CD4-positive, alpha-beta T cell treated with Interleukin-6 at 100 ng/mL for 8 hours (primary cell): ENCODE results near the gene PIK3C2G.
"Not testable (repeated sequence)": the region's sequence is repeated elsewhere in the genome, so short reads cannot be mapped to it uniquely, and the experiment has no call there.

Experiments used
- DNase-seq: peaks from one replicate; pipeline ENCODE4 v3.0.0-alpha.2; 2020; ENCODE audit warnings: mixed read lengths, low spot score

Gene PIK3C2G

GRCh38 chr12:18634382-18634781 lies 373.1 kb downstream of the PIK3C2G start:
- DNase-seq = no peak

- no peak for DNase-seq
These were observed 379.1 kb downstream of the PIK3C2G start for GRCh38 chr12:18640321-18640955.

GRCh38 chr12:18643681-18644080 lies 382.4 kb downstream of the PIK3C2G start:
- DNase-seq = no peak

- no peak for DNase-seq
These were observed 383.2 kb downstream of the PIK3C2G start for GRCh38 chr12:18644564-18644963.

- DNase-seq = no peak
These were observed 385.1 kb downstream of the PIK3C2G start for GRCh38 chr12:18646286-18646890.

GRCh38 chr12:18651525-18651924 lies 390.2 kb downstream of the PIK3C2G start:
- DNase-seq = no peak

- DNase-seq = no peak
These were observed 391.3 kb downstream of the PIK3C2G start for GRCh38 chr12:18652596-18652995.

GRCh38 chr12:18653465-18653864 lies 392.1 kb downstream of the PIK3C2G start:
- DNase-seq = no peak

- DNase-seq = no peak
These were observed 394.0 kb downstream of the PIK3C2G start for GRCh38 chr12:18655351-18655750.

GRCh38 chr12:18658179-18658578 lies 396.9 kb downstream of the PIK3C2G start:
- no peak for DNase-seq

- no peak for DNase-seq
These were observed 397.5 kb downstream of the PIK3C2G start for GRCh38 chr12:18658829-18659228.

GRCh38 chr12:18676141-18676540 lies 414.8 kb downstream of the PIK3C2G start:
- DNase-seq = no peak

- DNase-seq = no peak
These were observed 415.8 kb downstream of the PIK3C2G start for GRCh38 chr12:18676996-18677588.

GRCh38 chr12:18681818-18682217 lies 420.5 kb downstream of the PIK3C2G start:
- DNase-seq = no peak

GRCh38 chr12:18683327-18684013 lies 422.2 kb downstream of the PIK3C2G start:
- DNase-seq = no peak

GRCh38 chr12:18684430-18684829 lies 423.1 kb downstream of the PIK3C2G start:
- no peak for DNase-seq

- DNase-seq = no peak
These were observed 428.5 kb downstream of the PIK3C2G start for GRCh38 chr12:18689771-18690170.

GRCh38 chr12:18690653-18691052 lies 429.3 kb downstream of the PIK3C2G start:
- no peak for DNase-seq

GRCh38 chr12:18693986-18694385 lies 432.7 kb downstream of the PIK3C2G start:
- not testable (repeated sequence) for DNase-seq

- DNase-seq = no peak
These were observed 435.8 kb downstream of the PIK3C2G start for GRCh38 chr12:18696971-18697602.
